Peyer's patch (tissue), 4 donors: ENCODE results near the gene CYP26C1. TPM values are rescaled to one million over a fixed set of nuclear protein-coding genes. Genes with fewer than 3 reads are reported as not detected.
A peak's percentile ranks its signal among the peaks of the same experiment; 100 is the strongest.

Source experiments
- DNase-seq, 3 donors: peaks; one replicate each; pipeline ENCODE4 v3.0.0-alpha.2; 2017 to 2019
- H3K27ac ChIP-seq, 4 donors: fragments of 200-600 bp; sonication (generic); one replicate each; pipeline ENCODE4 v1.5.1; 2016 to 2019
- H3K27me3 ChIP-seq, 2 donors: fragments of 200-600 bp; sonication (generic); one replicate each; pipeline ENCODE4 v1.5.1; 2019
- H3K36me3 ChIP-seq, 3 donors: fragments of 200-600 bp; sonication (generic); one replicate each; pipeline ENCODE4 v1.5.1; 2016 to 2019
- H3K4me1 ChIP-seq, 4 donors: fragments of 200-600 bp; sonication (generic); one replicate each; pipeline ENCODE4 v1.5.1; 2016 to 2019
- H3K4me3 ChIP-seq, 4 donors: fragments of 200-600 bp; sonication (generic); 1 replicate in 3 of 4; 2 replicates in 1 of 4; pipeline ENCODE4 v1.5.1; 2016 to 2019; ENCODE audit warnings: mild to moderate bottlenecking in 1 of 4
- H3K9me3 ChIP-seq, 4 donors: fragments of 200-600 bp; sonication (generic); one replicate each; pipeline ENCODE4 v1.5.1; 2016 to 2019; ENCODE audit warnings: mild to moderate bottlenecking in 1 of 4
- POLR2A ChIP-seq, 2 donors: fragments of 450-650 bp; IDR thresholded peaks; one replicate each; pipeline ENCODE4 v1.5.1; 2017; ENCODE audit warnings: antibody characterized with exemption in 2 of 2, mild to moderate bottlenecking in 2 of 2, moderate library complexity in 2 of 2
- total RNA-seq, 4 donors: library from RNA; depleted of rRNA; stranded (reverse); fragments of >200 nt; gene quantifications; one replicate each; pipeline ENCODE4 v1.1.0, GENCODE V29; 2016
- TF ChIP-seq, protein P1 (sequence below), 6 experiments: fragments of 450-650 bp in 4 of 6; fragments of 200-600 bp in 2 of 6; sonication (generic) in 1 of 6; IDR thresholded peaks; one replicate each; pipeline ENCODE4 v1.5.1; 2017 to 2019; ENCODE audit warnings: antibody characterized with exemption in 6 of 6, mild to moderate bottlenecking in 3 of 6, moderate library complexity in 1 of 6

Gene CYP26C1
- total RNA-seq, 4 donors from 2014 or later = not detected

DNA sequence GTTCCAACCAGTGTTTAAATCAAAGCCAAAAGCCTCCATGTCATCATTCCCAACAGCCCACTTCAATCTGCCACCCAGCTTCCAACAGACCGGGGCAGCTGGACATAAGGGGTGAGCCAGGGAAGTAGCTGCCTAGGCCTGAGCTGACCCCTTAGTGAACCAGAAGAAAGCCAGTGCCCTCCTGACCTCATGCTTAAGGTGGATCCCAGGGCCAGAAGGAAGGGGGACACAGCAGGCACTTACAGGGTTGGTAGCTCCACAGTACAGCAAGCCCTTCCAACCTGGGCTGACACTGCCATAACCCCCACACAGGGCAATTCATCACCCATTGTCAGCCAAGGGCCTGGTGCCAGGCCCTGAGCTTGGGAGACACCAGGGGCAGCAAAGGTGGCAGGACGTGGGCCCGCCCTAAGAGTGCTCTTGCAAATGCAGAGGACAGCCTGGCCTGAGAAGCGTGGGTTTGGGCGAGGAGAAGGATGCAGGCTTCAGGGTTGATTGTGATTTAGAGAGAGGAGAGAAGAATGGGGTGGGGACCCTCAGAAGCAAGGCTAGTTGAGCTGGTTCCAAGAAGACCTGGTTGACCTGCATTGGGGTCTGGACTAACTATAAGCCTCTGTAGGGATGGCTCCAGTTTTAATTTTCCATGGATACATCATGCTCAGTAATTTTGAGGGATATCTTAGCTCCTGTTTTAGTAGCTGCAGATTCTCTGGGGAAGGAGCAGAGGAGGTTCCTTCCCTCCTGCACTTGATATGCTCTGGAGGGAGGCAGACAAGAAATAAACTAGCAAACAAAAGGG is 10.0 kb downstream of the CYP26C1 start:
- Histone ChIP-seq H3K4me1 (peaks cover 0 to 50% (median 16%) of the 10 kb centered on the region in 4 donors), H3K4me3 (no peak overlapping the region), H3K27ac (no peak overlapping the region), H3K9me3 (no peaks in the 10 kb centered on the region), H3K27me3 (peaks cover 0 to 45% of the 10 kb centered on the region in 2 donors), H3K36me3 (no peaks in the 10 kb centered on the region)
- no peak for DNase-seq
- TF ChIP-seq POLR2A (IDR thresholded peaks at IDR 0.05) = no peak
- TF ChIP-seq, protein P1, sequence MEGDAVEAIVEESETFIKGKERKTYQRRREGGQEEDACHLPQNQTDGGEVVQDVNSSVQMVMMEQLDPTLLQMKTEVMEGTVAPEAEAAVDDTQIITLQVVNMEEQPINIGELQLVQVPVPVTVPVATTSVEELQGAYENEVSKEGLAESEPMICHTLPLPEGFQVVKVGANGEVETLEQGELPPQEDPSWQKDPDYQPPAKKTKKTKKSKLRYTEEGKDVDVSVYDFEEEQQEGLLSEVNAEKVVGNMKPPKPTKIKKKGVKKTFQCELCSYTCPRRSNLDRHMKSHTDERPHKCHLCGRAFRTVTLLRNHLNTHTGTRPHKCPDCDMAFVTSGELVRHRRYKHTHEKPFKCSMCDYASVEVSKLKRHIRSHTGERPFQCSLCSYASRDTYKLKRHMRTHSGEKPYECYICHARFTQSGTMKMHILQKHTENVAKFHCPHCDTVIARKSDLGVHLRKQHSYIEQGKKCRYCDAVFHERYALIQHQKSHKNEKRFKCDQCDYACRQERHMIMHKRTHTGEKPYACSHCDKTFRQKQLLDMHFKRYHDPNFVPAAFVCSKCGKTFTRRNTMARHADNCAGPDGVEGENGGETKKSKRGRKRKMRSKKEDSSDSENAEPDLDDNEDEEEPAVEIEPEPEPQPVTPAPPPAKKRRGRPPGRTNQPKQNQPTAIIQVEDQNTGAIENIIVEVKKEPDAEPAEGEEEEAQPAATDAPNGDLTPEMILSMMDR (IDR thresholded peaks at IDR 0.05) = no peak

- H3K9me3 ChIP-seq = no peaks in the 10 kb centered on the region
- DNase-seq = no peak
- H3K27me3 ChIP-seq = peaks cover 0 to 40% of the 10 kb centered on the region in 2 donors
- no peaks in the 10 kb centered on the region for H3K36me3 ChIP-seq
- no peak overlapping the region for H3K4me3 ChIP-seq
- peaks cover 0 to 45% (median 16%) of the 10 kb centered on the region in 4 donors for H3K4me1 ChIP-seq
- H3K27ac ChIP-seq = no peak overlapping the region
- TF ChIP-seq, protein P1 (IDR thresholded peaks at IDR 0.05) = no peak
- TF ChIP-seq POLR2A (IDR thresholded peaks at IDR 0.05) = no peak
Observed at GRCh38 chr10:93071177-93071472, 10.5 kb downstream of the CYP26C1 start.

GRCh38 chr10:93071674-93072224 is 11.2 kb downstream of the CYP26C1 start:
- Histone ChIP-seq H3K4me3 (peak overlapping the region in 3 of 4 donors; percentile 22 to 51 (median 41)), H3K9me3 (no peaks in the 10 kb centered on the region), H3K4me1 (peaks cover 0 to 43% (median 16%) of the 10 kb centered on the region in 4 donors), H3K27ac (no peak overlapping the region), H3K36me3 (no peaks in the 10 kb centered on the region), H3K27me3 (peaks cover 0 to 40% of the 10 kb centered on the region in 2 donors)
- peak in 1 of 3 donors; percentile 52 for DNase-seq
- TF ChIP-seq, protein P1 (IDR thresholded peaks at IDR 0.05) = no peak
- TF ChIP-seq POLR2A (IDR thresholded peaks at IDR 0.05) = no peak

GRCh38 chr10:93072225-93072712 is 11.7 kb downstream of the CYP26C1 start:
- H3K27me3 ChIP-seq = peaks cover 0 to 40% of the 10 kb centered on the region in 2 donors
- TF ChIP-seq, protein P1 (IDR thresholded peaks at IDR 0.05) = no peak
- no peak for TF ChIP-seq POLR2A (IDR thresholded peaks at IDR 0.05)

DNA sequence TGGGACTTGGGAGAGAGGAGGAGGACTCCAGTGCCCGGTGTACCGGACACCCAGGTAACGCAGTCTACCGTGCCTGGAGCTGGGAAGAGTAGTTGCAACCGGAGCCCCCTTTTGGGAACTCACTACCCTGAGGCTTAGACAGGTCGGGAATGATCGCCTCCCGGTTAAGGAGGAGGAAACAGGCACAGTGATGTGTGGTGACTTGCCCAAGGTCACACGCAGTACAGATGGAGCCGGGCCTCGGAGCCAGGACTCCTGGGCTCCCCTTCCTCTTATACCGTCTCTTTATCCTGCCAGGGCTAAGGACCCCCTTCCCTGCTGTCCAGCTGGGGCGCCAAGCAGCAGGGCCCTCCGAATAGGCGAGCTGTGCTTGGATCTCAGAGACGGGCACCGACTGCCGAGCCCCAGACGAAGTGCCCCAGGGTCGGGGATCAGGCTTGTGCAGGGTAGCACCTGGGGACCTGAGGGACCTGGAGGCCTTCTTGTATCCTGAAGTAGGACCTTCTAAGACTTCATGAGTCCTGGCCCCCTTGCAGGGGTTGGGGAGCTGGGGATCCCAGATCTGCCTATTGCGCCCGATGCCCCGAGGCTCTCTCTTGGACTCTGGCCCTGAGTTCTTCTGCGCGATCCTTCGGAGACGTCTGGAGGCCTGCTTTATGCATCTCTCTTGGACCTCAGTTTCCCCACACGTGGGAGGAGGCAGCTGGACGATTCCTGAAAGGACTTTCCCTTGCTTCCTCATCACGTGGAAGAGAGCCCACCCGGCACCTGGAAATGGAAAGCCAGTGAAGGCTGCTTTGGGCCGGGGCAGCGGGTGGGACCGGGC is 12.3 kb downstream of the CYP26C1 start:
- Histone ChIP-seq H3K36me3 (no peaks in the 10 kb centered on the region), H3K27me3 (peaks cover 0 to 40% of the 10 kb centered on the region in 2 donors), H3K4me1 (peaks cover 0 to 43% (median 16%) of the 10 kb centered on the region in 4 donors), H3K27ac (no peak overlapping the region), H3K9me3 (no peaks in the 10 kb centered on the region), H3K4me3 (peak overlapping the region in 3 of 4 donors; percentile 31 to 46 (median 41))
- no peak for DNase-seq
- TF ChIP-seq, protein P1 (IDR thresholded peaks at IDR 0.05) = no peak
- TF ChIP-seq POLR2A (IDR thresholded peaks at IDR 0.05) = no peak

More at GRCh38 chr10:93072225-93072712, 11.7 kb downstream of the CYP26C1 start:
- Histone ChIP-seq H3K4me1 (peaks cover 0 to 43% (median 16%) of the 10 kb centered on the region in 4 donors), H3K36me3 (no peaks in the 10 kb centered on the region), H3K9me3 (no peaks in the 10 kb centered on the region), H3K27ac (no peak overlapping the region), H3K4me3 (peak overlapping the region in 3 of 4 donors; percentile 22 to 51 (median 41))
- DNase-seq = peak in 1 of 3 donors; percentile 51
